SK-N-SH (cell line): ENCODE data around the gene C1QTNF5. TPM values are rescaled to one million over a fixed set of nuclear protein-coding genes. Genes with fewer than 3 reads are reported as not detected.
A peak's percentile ranks its signal among the peaks of the same experiment; 100 is the strongest.

ENCODE experiments used
- CTCF ChIA-PET: fragments of 300-600, 350-600 bp; formaldehyde crosslinking; extraction: SDS; loops from one replicate; lab custom pipeline; 2021; lab: Yijun Ruan, JAX
- POLR2A ChIA-PET: fragments of 350-600 bp; sonication (Branson Sonifier 250); formaldehyde crosslinking; extraction: SDS; loops from one replicate; lab custom pipeline; 2020; ENCODE audit warnings: antibody characterized with exemption, inconsistent platforms; lab: Yijun Ruan, JAX
- DNase-seq: peaks from one replicate; pipeline ENCODE4 v3.0.0; 2012
- H2AFZ ChIP-seq: fragments of 200-600 bp; sonication (generic); 2 replicates; pipeline ENCODE4 v1.8.1; 2016; ENCODE audit warnings: antibody characterized with exemption, mild to moderate bottlenecking, low read depth
- H3F3A ChIP-seq: fragments of 200-600 bp; sonication (generic); replicated peaks from 2 replicates; pipeline ENCODE3; 2016; ENCODE audit warnings: antibody characterized with exemption, mild to moderate bottlenecking; ENCODE audit not compliant: insufficient read depth
- H3K27ac ChIP-seq, 2 experiments: fragments of 200-500 bp in 1 of 2; fragments of 200-600 bp in 1 of 2; sonication (Bioruptor generic) in 1 of 2; sonication (generic), shearing (Covaris generic) in 1 of 2; 2 replicates each; pipeline versions ENCODE4 v1.5.1 to v1.6.1; 2014 to 2016; ENCODE audit warnings: low read depth in 2 of 2, inconsistent platforms in 1 of 2, low read length in 1 of 2, mild to moderate bottlenecking in 1 of 2, mixed read lengths in 1 of 2
- H3K27me3 ChIP-seq: fragments of 200-600 bp; sonication (generic), shearing (Covaris generic); 2 replicates; pipeline ENCODE4 v1.6.1; 2016; ENCODE audit warnings: mixed run types; ENCODE audit not compliant: insufficient read depth
- H3K36me3 ChIP-seq, 2 experiments: fragments of 200-500 bp in 1 of 2; fragments of 200-600 bp in 1 of 2; sonication (Bioruptor generic) in 1 of 2; sonication (generic) in 1 of 2; replicated peaks in 1 of 2; 2 replicates each; pipeline versions ENCODE3 to v1.5.1; 2014 to 2016; ENCODE audit warnings: low read length in 1 of 2, mild to moderate bottlenecking in 1 of 2; ENCODE audit not compliant: insufficient read depth in 2 of 2, control insufficient read depth in 1 of 2
- H3K4me1 ChIP-seq, 2 experiments: fragments of 200-500 bp in 1 of 2; fragments of 200-600 bp in 1 of 2; sonication (Bioruptor generic) in 1 of 2; sonication (generic), shearing (Covaris generic) in 1 of 2; 2 replicates each; pipeline versions ENCODE4 v1.5.1 to v1.6.1; 2014 to 2016; ENCODE audit warnings: low read depth in 1 of 2, low read length in 1 of 2, mixed run types in 1 of 2; ENCODE audit not compliant: insufficient read depth in 2 of 2, control insufficient read depth in 1 of 2
- H3K4me2 ChIP-seq: fragments of 200-600 bp; sonication (generic), shearing (Covaris generic); 2 replicates; pipeline ENCODE4 v1.6.1; 2017; ENCODE audit warnings: mixed run types
- H3K4me3 ChIP-seq, 2 experiments: fragments of 200-500 bp in 1 of 2; fragments of 200-600 bp in 1 of 2; sonication (Bioruptor generic) in 1 of 2; sonication (generic), shearing (Covaris generic) in 1 of 2; 2 replicates each; pipeline versions ENCODE4 v1.5.1 to v1.8.1; 2014 to 2016; ENCODE audit warnings: low read depth in 2 of 2, inconsistent platforms in 1 of 2, low read length in 1 of 2, mild to moderate bottlenecking in 1 of 2, mixed read lengths in 1 of 2, moderate library complexity in 1 of 2
- H3K79me2 ChIP-seq: fragments of 200-600 bp; sonication (generic); 2 replicates; pipeline ENCODE4 v1.8.1; 2017; ENCODE audit warnings: mild to moderate bottlenecking; ENCODE audit not compliant: insufficient read depth
- H3K9ac ChIP-seq: fragments of 200-600 bp; sonication (generic); 2 replicates; pipeline ENCODE4 v1.6.1; 2017; ENCODE audit warnings: mixed run types
- H3K9me2 ChIP-seq: fragments of 200-600 bp; sonication (generic); 2 replicates; pipeline ENCODE4 v1.6.1; 2017; ENCODE audit warnings: mixed run types
- H3K9me3 ChIP-seq: fragments of 200-600 bp; sonication (generic); 2 replicates; pipeline ENCODE4 v1.6.1; 2017; ENCODE audit warnings: mixed run types, mild to moderate bottlenecking, moderate library complexity
- H4K20me1 ChIP-seq: fragments of 200-600 bp; sonication (generic); 2 replicates; pipeline ENCODE4 v1.6.1; 2017; ENCODE audit warnings: mild to moderate bottlenecking, mixed run types; ENCODE audit not compliant: insufficient read depth
- GATA2 ChIP-seq: sonication (generic); formaldehyde crosslinking; IDR thresholded peaks from 2 replicates; pipeline ENCODE4 v1.5.0; 2020; ENCODE audit warnings: mild to moderate bottlenecking, missing genetic modification reagents
- NRF1 ChIP-seq: IDR thresholded peaks from 2 replicates; pipeline ENCODE4 v1.6.1; 2012; ENCODE audit warnings: low read depth, mild to moderate bottlenecking, low read length
- TCF12 ChIP-seq: IDR thresholded peaks from 2 replicates; pipeline ENCODE4 v1.4.0; 2012
- WGBS: methylation state at CpG from one replicate; pipeline ENCODE4 v1.1.6; 2017; ENCODE audit warnings: low lambda C conversion rate; 5-methylcytosine and 5-hydroxymethylcytosine counted together
- polyA plus RNA-seq, 3 experiments: library from polyadenylated mRNA; depleted of rRNA; stranded (reverse); fragments of >200 nt; gene quantifications; 2 replicates each; pipeline ENCODE4 v1.2.3, GENCODE V29; 2012
- TF ChIP-seq, protein P1 (sequence below): fragments of 150-350 bp; IDR thresholded peaks from 2 replicates; pipeline ENCODE4 v1.6.1; 2016; ENCODE audit warnings: mild to moderate bottlenecking, low read depth, low read length
- TF ChIP-seq, protein P2 (sequence below): IDR thresholded peaks from 2 replicates; pipeline ENCODE4; 2012

C1QTNF5 gene
- polyA plus RNA-seq, 1 of the 3 experiments (the other 2 are of a cell fraction): 0.71 TPM

DNA sequence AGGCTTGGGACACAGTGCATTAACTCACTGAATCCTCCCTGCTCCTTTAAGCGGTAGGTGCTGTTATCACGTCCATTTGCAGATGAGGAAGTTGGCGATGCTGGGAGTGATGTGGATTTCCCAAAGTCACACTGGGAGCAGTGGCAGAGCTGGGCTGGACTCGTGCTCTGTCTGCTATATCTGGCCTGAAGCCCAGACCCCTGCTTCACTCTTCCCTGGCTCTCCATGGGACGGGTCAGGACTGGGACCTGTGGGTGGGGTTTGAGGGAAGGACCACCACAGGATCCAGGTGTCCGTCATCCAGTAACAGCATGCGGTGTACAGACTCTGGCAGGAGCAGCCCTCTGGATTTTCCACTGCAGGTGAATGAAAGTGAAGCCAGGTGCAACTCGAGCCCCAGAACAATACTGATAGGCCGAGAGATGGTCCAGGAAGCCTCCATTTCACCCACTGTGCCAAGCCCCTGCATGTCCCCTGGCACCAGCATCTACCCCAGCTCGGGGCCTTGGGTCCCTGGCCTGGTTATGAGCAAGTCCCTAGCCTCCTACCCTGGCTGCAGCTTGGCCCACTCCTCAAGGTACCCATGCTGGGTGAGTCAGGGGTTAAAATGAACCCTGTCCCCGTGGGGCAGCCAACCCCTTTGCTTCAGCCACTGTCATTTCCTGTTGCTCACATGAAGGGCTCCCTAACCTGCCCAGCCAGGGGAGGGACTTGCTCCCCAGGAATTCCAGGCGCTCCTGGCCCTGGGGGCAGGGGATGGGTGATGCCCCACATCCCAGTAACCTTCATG, 36.6 kb upstream of the C1QTNF5 start:
- Histone ChIP-seq H3K9me3 (no peaks in the 10 kb centered on the region), H3K9me2 (no peaks in the 10 kb centered on the region), H3K36me3 (no peaks in the 10 kb centered on the region), H3K9ac (no peak overlapping the region), H2AFZ (no peak overlapping the region), H3K27me3 (no peaks in the 10 kb centered on the region), H3K4me2 (no peak overlapping the region), H3K79me2 (no peaks in the 10 kb centered on the region), H3K27ac (peak overlapping the region in 1 of 2 experiments; percentile 64; a peak in 2 of 4 replicates), H3F3A (no peaks in the 10 kb centered on the region), H4K20me1 (no peaks in the 10 kb centered on the region), H3K4me3 (no peak overlapping the region), H3K4me1 (peaks cover 4 to 81% of the 10 kb centered on the region in 2 experiments)
- DNase-seq: peak; percentile 8
- TF ChIP-seq TCF12 (no peak), NRF1 (no peak)
- TF ChIP-seq, protein P1, sequence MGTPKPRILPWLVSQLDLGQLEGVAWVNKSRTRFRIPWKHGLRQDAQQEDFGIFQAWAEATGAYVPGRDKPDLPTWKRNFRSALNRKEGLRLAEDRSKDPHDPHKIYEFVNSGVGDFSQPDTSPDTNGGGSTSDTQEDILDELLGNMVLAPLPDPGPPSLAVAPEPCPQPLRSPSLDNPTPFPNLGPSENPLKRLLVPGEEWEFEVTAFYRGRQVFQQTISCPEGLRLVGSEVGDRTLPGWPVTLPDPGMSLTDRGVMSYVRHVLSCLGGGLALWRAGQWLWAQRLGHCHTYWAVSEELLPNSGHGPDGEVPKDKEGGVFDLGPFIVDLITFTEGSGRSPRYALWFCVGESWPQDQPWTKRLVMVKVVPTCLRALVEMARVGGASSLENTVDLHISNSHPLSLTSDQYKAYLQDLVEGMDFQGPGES: no peak
- WGBS: 78% methylated on average over 11 of the region's 12 CpGs
- POLR2A ChIA-PET: interaction anchor here (1.6 kb wide), 1 partner anchor 45 kb away, joined by 5 read pairs; no protein-coding TSS in a partner anchor
- CTCF ChIA-PET: interaction anchor here (0.7 to 22.5 kb wide), 9 partner anchors 20 to 157 kb away, joined by 3 to 390 read pairs (median 28); partner anchors contain the start of genes C1QTNF5, MFRP and THY1

DNA sequence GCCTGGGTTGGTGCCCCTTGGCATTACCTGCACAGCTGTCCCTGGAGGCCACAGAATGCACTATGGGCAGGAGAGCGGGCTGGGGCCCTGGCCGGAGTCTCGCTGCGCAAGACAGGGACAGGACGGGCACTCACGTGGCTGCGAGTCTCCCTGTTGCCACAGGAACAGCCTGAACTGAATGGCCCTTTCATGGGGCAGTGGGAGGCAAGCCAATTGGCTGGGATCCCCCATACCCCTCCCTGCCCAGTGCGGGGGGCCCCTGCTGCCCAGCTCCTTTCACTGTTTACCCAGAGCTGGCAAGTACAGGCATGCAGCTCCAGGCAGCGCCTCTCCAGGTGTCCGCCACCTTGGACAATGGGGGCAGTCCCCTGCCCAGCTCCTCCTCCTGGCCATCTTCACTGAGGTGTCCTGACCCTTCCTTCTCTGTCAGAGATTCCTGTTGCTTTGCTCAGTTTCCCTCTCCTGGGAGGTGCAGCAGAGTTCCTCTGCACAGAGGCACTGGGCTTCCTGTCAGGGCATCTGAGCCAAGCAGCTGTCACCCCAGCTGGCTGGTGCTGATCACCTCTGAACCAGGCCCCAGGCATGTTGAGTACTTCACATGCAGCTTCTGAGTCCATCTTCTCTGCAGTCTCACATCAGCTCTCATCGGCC, 35.6 kb upstream of the C1QTNF5 start:
- Histone ChIP-seq H3K9me3 (no peaks in the 10 kb centered on the region), H3K9me2 (no peaks in the 10 kb centered on the region), H3K4me2 (no peak overlapping the region), H2AFZ (no peak overlapping the region), H3K27ac (peak overlapping the region in 1 of 2 experiments; percentile 98; a peak in 2 of 4 replicates), H3K27me3 (no peaks in the 10 kb centered on the region), H3F3A (no peaks in the 10 kb centered on the region), H3K4me1 (peaks cover 4 to 84% of the 10 kb centered on the region in 2 experiments), H4K20me1 (no peaks in the 10 kb centered on the region), H3K4me3 (no peak overlapping the region)
- WGBS: 78% methylated on average over 5 of the region's 11 CpGs
- ChIA-PET CTCF (interaction anchor here (0.8 to 22.5 kb wide), 8 partner anchors 19 to 158 kb away, joined by 3 to 390 read pairs (median 56); partner anchors contain the start of genes C1QTNF5, MFRP and THY1), POLR2A (interaction anchor here (1.6 kb wide), 1 partner anchor 46 kb away, joined by 5 read pairs; no protein-coding TSS in a partner anchor)
- DNase-seq: peak; percentile 33
- TF ChIP-seq, protein P2, sequence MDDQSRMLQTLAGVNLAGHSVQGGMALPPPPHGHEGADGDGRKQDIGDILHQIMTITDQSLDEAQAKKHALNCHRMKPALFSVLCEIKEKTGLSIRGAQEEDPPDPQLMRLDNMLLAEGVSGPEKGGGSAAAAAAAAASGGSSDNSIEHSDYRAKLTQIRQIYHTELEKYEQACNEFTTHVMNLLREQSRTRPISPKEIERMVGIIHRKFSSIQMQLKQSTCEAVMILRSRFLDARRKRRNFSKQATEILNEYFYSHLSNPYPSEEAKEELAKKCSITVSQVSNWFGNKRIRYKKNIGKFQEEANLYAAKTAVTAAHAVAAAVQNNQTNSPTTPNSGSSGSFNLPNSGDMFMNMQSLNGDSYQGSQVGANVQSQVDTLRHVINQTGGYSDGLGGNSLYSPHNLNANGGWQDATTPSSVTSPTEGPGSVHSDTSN: no peak
- no peak for TF ChIP-seq GATA2
- TF ChIP-seq, protein P1: no peak
- TF ChIP-seq, all 33 proteins: peak for 0
- no peaks in the 10 kb centered on the region for H3K79me2 ChIP-seq
- H3K36me3 ChIP-seq: no peaks in the 10 kb centered on the region
- H3K9ac ChIP-seq: no peak overlapping the region
